Hepatocyte (in vitro differentiated cells): ENCODE measurements around the gene CHST3. TPM values are rescaled to one million over a fixed set of nuclear protein-coding genes. Genes with fewer than 3 reads are reported as not detected.
A peak's percentile ranks its signal among the peaks of the same experiment; 100 is the strongest.
"Not testable (repeated sequence)": the region's sequence is repeated elsewhere in the genome, so short reads cannot be mapped to it uniquely, and the experiment has no call there.

ENCODE experiments used
- DNase-seq: peaks from one replicate; pipeline ENCODE4 v3.0.0-alpha.2; 2016; ENCODE audit warnings: low spot score
- H2AFZ ChIP-seq: fragments of 200-600 bp; sonication (generic); 2 replicates; pipeline ENCODE4 v1.6.0; 2016; ENCODE audit warnings: antibody characterized with exemption, mild to moderate bottlenecking
- H3K27ac ChIP-seq: fragments of 200-600 bp; sonication (generic); 2 replicates; pipeline ENCODE4 v1.5.1; 2016; ENCODE audit warnings: mild to moderate bottlenecking
- H3K27me3 ChIP-seq: fragments of 200-600 bp; sonication (generic); 2 replicates; pipeline ENCODE4 v1.6.1; 2016
- H3K36me3 ChIP-seq: fragments of 200-600 bp; sonication (generic); replicated peaks from 2 replicates; pipeline ENCODE4 v1.5.1; 2016; ENCODE audit warnings: low read depth; ENCODE audit not compliant: insufficient read depth
- H3K4me1 ChIP-seq: fragments of 200-600 bp; sonication (generic); 2 replicates; pipeline ENCODE4 v1.5.1; 2016; ENCODE audit warnings: mild to moderate bottlenecking, moderate library complexity; ENCODE audit not compliant: insufficient read depth
- H3K4me2 ChIP-seq: fragments of 200-600 bp; sonication (generic); 2 replicates; pipeline ENCODE4 v1.6.0; 2016
- H3K4me3 ChIP-seq: fragments of 200-600 bp; sonication (generic); 2 replicates; pipeline ENCODE4 v1.5.1; 2016; ENCODE audit warnings: mild to moderate bottlenecking
- H3K79me2 ChIP-seq: fragments of 200-600 bp; sonication (generic); 2 replicates; pipeline ENCODE4 v1.6.0; 2017; ENCODE audit warnings: mild to moderate bottlenecking
- H3K9me2 ChIP-seq: fragments of 200-600 bp; sonication (generic); replicated peaks from 2 replicates; pipeline ENCODE4 v1.6.0; 2017; ENCODE audit warnings: mild to moderate bottlenecking; ENCODE audit not compliant: insufficient read depth
- H3K9me3 ChIP-seq: fragments of 200-600 bp; sonication (generic); 2 replicates; pipeline ENCODE4 v1.5.1; 2016; ENCODE audit warnings: low read depth, mild to moderate bottlenecking
- H4K20me1 ChIP-seq: fragments of 200-600 bp; sonication (generic); 2 replicates; pipeline ENCODE4 v1.6.0; 2016; ENCODE audit warnings: mild to moderate bottlenecking; ENCODE audit not compliant: insufficient read depth, poor library complexity, severe bottlenecking
- EZH2 ChIP-seq: fragments of 200-600 bp; sonication (generic); IDR thresholded peaks from 2 replicates; pipeline ENCODE4 v1.6.1; 2016; ENCODE audit warnings: antibody characterized with exemption, mild to moderate bottlenecking, borderline replicate concordance
- EZH2phosphoT487 ChIP-seq: fragments of 200-600 bp; sonication (generic); IDR thresholded peaks from one replicate; pipeline ENCODE4 v1.6.1; 2018; ENCODE audit warnings: antibody characterized with exemption, mild to moderate bottlenecking, low read depth, moderate library complexity; ENCODE audit not compliant: unreplicated experiment, severe bottlenecking
- WGBS: methylation state at CpG from one replicate; pipeline ENCODE4 v1.1.6; 2016; ENCODE audit warnings: low lambda C conversion rate; ENCODE audit errors: missing lambda C conversion rate; 5-methylcytosine and 5-hydroxymethylcytosine counted together
- polyA plus RNA-seq: library from polyadenylated mRNA; unstranded; fragments of >200 nt; fragmentation: Nextera tagmentation; extraction: Ambion mirVana; gene quantifications from 2 replicates; pipeline ENCODE4 v1.2.1, GENCODE V29; 2016
- total RNA-seq: library from RNA; depleted of rRNA; stranded (reverse); fragments of >200 nt; gene quantifications from 2 replicates; pipeline ENCODE4 v1.2.3, GENCODE V29; 2014
- TF ChIP-seq, protein P1 (sequence below): fragments of 200-600 bp; sonication (generic); IDR thresholded peaks from 2 replicates; pipeline ENCODE4 v1.5.1; 2016; ENCODE audit warnings: antibody characterized with exemption, mild to moderate bottlenecking; ENCODE audit not compliant: poor library complexity

Gene CHST3
- total RNA-seq (13.0 and 14.1 TPM in 2 replicates), polyA plus RNA-seq (6.1 and 6.8 TPM in 2 replicates)

DNA sequence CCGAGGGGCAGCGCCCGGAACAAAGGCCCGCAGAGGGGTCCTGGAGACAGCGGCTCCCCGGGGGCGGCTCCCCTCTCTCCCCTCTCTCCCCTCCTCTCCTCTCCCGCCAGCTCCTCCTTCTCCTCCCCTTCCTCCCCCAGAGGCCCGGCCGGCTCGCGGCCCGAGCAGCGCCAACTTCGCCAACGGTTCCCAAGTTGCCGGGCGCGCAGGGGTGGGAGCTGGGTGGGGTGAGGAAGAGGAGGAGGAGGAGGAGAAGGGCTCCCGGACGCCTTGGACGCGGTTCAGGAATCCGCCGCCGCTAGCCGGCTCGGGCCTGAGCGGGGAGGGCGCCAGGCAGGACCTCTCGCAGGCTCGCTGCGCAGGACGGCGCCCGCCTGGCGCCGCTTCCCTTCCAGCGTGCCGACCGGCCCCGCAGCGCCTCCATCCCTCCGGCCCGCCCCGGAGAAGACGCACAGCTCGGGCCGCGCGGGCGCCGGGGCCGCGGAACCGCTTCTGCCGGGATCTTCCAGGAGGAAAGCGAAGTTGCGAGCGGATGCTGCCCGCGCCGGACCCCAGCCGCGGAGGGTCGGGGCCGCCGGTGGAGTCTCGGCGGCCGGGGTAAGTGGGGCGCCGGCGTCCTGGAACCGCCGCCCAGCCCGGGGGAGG is at the start of gene CHST3:
CHST3 (plus strand) TSS at position 298 of the 645 bp plus-strand sequence. CDS start 41,448 bp downstream, outside the sequence.
- H2AFZ ChIP-seq = peak within 1 kb of the TSS; percentile 57
- H3K9me3 ChIP-seq = no peaks in the 10 kb centered on the region
- H3K4me2 ChIP-seq = peak within 1 kb of the TSS; percentile 97
- WGBS = under 1% methylated on average over 45 of the region's 77 CpGs
- H3K27ac ChIP-seq = peak within 1 kb of the TSS; percentile 94
- peaks cover 30% of the 10 kb centered on the region for H3K4me1 ChIP-seq
- no peaks in the 10 kb centered on the region for H3K9me2 ChIP-seq
- H3K27me3 ChIP-seq = no peaks in the 10 kb centered on the region
- no peak for TF ChIP-seq EZH2
- no peak for TF ChIP-seq EZH2phosphoT487
- TF ChIP-seq, protein P1, sequence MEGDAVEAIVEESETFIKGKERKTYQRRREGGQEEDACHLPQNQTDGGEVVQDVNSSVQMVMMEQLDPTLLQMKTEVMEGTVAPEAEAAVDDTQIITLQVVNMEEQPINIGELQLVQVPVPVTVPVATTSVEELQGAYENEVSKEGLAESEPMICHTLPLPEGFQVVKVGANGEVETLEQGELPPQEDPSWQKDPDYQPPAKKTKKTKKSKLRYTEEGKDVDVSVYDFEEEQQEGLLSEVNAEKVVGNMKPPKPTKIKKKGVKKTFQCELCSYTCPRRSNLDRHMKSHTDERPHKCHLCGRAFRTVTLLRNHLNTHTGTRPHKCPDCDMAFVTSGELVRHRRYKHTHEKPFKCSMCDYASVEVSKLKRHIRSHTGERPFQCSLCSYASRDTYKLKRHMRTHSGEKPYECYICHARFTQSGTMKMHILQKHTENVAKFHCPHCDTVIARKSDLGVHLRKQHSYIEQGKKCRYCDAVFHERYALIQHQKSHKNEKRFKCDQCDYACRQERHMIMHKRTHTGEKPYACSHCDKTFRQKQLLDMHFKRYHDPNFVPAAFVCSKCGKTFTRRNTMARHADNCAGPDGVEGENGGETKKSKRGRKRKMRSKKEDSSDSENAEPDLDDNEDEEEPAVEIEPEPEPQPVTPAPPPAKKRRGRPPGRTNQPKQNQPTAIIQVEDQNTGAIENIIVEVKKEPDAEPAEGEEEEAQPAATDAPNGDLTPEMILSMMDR = no peak
- H3K36me3 ChIP-seq = no peaks in the 10 kb centered on the region
- DNase-seq = peak; percentile 81
- peak within 1 kb of the TSS; percentile 94 for H3K4me3 ChIP-seq
- peaks cover 47% of the 10 kb centered on the region for H3K79me2 ChIP-seq
- H4K20me1 ChIP-seq = peaks cover 10% of the 10 kb centered on the region

- TF ChIP-seq EZH2phosphoT487 (no peak), EZH2 (no peak)
- TF ChIP-seq, protein P1 = no peak
- DNase-seq = no peak
- Histone ChIP-seq H3K79me2 (no peaks in the 10 kb centered on the region), H3K9me2 (no peaks in the 10 kb centered on the region), H4K20me1 (no peaks in the 10 kb centered on the region), H3K4me3 (no peak overlapping the region), H3K36me3 (no peaks in the 10 kb centered on the region), H2AFZ (no peak overlapping the region), H3K27ac (no peak overlapping the region), H3K27me3 (no peaks in the 10 kb centered on the region), H3K9me3 (no peaks in the 10 kb centered on the region), H3K4me2 (no peak overlapping the region), H3K4me1 (peaks cover 7% of the 10 kb centered on the region)
These were observed 47.4 kb upstream of the CHST3 start for GRCh38 chr10:71916827-71917226.

DNA sequence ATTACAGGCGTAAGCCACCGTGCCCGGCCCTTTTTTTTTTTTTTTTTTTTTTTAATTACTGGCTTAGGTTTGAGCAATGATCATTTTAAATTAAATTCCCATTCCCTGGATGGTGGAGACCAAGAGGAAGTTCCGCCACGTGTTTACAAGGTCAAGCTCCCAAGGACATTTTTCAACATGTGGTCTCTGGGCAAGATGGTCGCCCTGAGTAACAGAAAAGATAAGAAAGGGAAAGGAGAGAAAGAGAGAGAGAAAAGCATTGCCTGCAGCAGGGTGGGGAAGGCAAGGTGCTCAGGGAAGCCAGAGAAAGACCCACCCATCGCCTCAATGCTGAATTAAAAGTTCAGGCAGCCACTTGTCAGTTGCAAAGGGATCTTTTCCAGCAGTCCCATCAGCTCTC is 45.2 kb upstream of the CHST3 start:
- Histone ChIP-seq H3K27ac (no peak overlapping the region), H4K20me1 (no peaks in the 10 kb centered on the region), H3K79me2 (no peaks in the 10 kb centered on the region), H3K4me1 (peaks cover 7% of the 10 kb centered on the region), H3K27me3 (no peaks in the 10 kb centered on the region), H3K36me3 (no peaks in the 10 kb centered on the region), H3K4me3 (no peak overlapping the region), H3K9me2 (no peaks in the 10 kb centered on the region), H3K4me2 (no peak overlapping the region), H3K9me3 (no peaks in the 10 kb centered on the region), H2AFZ (no peak overlapping the region)
- DNase-seq = no peak
- WGBS = 77% methylated on average over 7 of the region's 7 CpGs
- no peak for TF ChIP-seq EZH2
- TF ChIP-seq EZH2phosphoT487 = no peak
- TF ChIP-seq, protein P1 = no peak

DNA sequence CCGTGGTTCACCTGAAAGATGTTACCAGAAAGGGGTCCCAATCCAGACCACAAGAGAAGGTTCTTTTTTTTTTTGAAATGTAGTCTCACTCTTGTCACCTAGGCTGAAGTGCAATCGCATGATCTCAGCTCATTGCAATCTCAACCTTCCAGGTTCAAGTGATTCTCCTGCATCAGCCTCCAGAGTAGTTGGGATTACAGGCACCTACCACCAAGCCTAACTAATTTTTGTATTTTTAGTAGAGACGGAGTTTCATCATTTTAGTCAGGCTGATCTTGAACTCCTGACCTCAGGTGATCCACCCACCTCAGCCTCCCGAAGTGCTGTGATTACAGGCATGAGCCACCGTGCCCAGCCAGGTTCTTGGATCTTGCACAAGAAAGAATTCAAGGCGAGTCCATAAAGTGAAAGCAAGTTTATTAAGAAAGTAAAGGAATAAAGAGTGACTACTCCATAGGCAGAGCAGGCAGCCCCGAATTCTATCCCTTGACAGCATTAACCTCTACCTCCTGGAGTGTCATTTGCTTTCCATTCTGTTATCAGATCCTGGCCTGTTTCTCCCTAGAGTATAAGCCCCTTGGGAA is 44.1 kb upstream of the CHST3 start:
- H4K20me1 ChIP-seq, H3K9me2 ChIP-seq, H2AFZ ChIP-seq, H3K9me3 ChIP-seq, H3K36me3 ChIP-seq, H3K79me2 ChIP-seq, H3K4me1 ChIP-seq, H3K4me3 ChIP-seq, DNase-seq, H3K27me3 ChIP-seq: not testable (repeated sequence)
- peak overlapping the region; percentile 16 for H3K4me2 ChIP-seq
- WGBS = 81% methylated on average over 7 of the region's 7 CpGs
- peak overlapping the region; percentile 61 for H3K27ac ChIP-seq
